Left lung (tissue), 10 donors: ENCODE measurements around the gene SLCO4A1. TPM values are rescaled to one million over a fixed set of nuclear protein-coding genes. Genes with fewer than 3 reads are reported as not detected.
"Not testable (repeated sequence)": the region's sequence is repeated elsewhere in the genome, so short reads cannot be mapped to it uniquely, and the experiment has no call there.

Experiments used
- ATAC-seq: fragments of 200-7000 bp; cut with Tn5 transposase; one replicate; pipeline ENCODE4 v1.9.1; 2020; ENCODE audit warnings: moderate library complexity
- DNase-seq, 4 donors: peaks; one replicate each; pipeline ENCODE4 v3.0.0-alpha.2; 2013 to 2020
- H3K27ac ChIP-seq, 2 donors: fragments of 200-600 bp; sonication (generic) in 1 of 2; one replicate each; pipeline versions ENCODE4 v1.5.0 to v1.8.0; 2020 to 2021
- H3K27me3 ChIP-seq, 2 donors: fragments of 200-600 bp; sonication (generic) in 1 of 2; one replicate each; pipeline versions ENCODE4 v1.5.0 to v1.8.0; 2020 to 2021
- H3K36me3 ChIP-seq, 2 donors: fragments of 200-600 bp; sonication (generic) in 1 of 2; one replicate each; pipeline versions ENCODE4 v1.5.0 to v1.8.0; 2020 to 2021
- H3K4me1 ChIP-seq, 2 donors: fragments of 200-600 bp; one replicate each; pipeline ENCODE4 v1.8.0; 2021
- H3K4me3 ChIP-seq, 2 donors: fragments of 200-600 bp; sonication (generic) in 1 of 2; one replicate each; pipeline versions ENCODE4 v1.5.0 to v1.8.0; 2020 to 2021; ENCODE audit warnings: mild to moderate bottlenecking in 1 of 2
- H3K9me3 ChIP-seq, 2 donors: fragments of 200-600 bp; sonication (generic) in 1 of 2; one replicate each; pipeline versions ENCODE4 v1.5.0 to v1.8.0; 2020 to 2021
- CTCF ChIP-seq, 2 donors: fragments of 200-600 bp; sonication (generic) in 1 of 2; IDR thresholded peaks; one replicate each; pipeline versions ENCODE4 v1.5.0 to v1.8.0; 2021; ENCODE audit warnings: antibody characterized with exemption in 2 of 2
- intact Hi-C, 2 donors: fragments of 100-400 bp; cut with DNase I; formaldehyde crosslinking; loops; one replicate each; pipeline versions ENCODE4 v1.11.2 to v1.14.2; 2022
- polyA plus RNA-seq, 6 donors: library from polyadenylated mRNA; unstranded; fragments of 120-200 nt; gene quantifications; one replicate each; pipeline ENCODE4 v1.2.1, GENCODE V29; 2013; ENCODE audit not compliant: insufficient read length in 6 of 6
- total RNA-seq, 2 donors: library from RNA; stranded (reverse); fragmentation: NEBNext Ultra II Directional; extraction: Animal tissue kit (Norgen Biotek cat#: 25700); gene quantifications; one replicate each; pipeline ENCODE4 v1.2.1, GENCODE V29; 2021
- donor health status: DM: no; HTN: yes; CAD: no.
- donor health status: DM: no; HTN: no; CAD: no.

SLCO4A1 gene
- total and polyA plus RNA-seq, 8 donors: 0.20 to 47.2 (median 0.60) TPM

- no peaks in the 10 kb centered on the region for H3K36me3 ChIP-seq
Observed at GRCh38 chr20:62625516-62625915, 16.8 kb upstream of the SLCO4A1 start.

GRCh38 chr20:62625921-62626547 lies 16.3 kb upstream of the SLCO4A1 start:
- Histone ChIP-seq H3K4me3 (no peak overlapping the region), H3K36me3 (no peaks in the 10 kb centered on the region), H3K9me3 (no peaks in the 10 kb centered on the region), H3K27ac (peak overlapping the region in 1 of 2 donors; percentile 99), H3K27me3 (no peaks in the 10 kb centered on the region), H3K4me1 (peaks cover 21 to 63% of the 10 kb centered on the region in 2 donors)
- intact Hi-C loops: no loop called here
- no peak for TF ChIP-seq CTCF (IDR thresholded peaks at IDR 0.05)
- peak in 1 of 4 donors; percentile 79 for DNase-seq
- ATAC-seq: no peak

More at GRCh38 chr20:62625516-62625915, 16.8 kb upstream of the SLCO4A1 start:
- H3K4me1 ChIP-seq: peaks cover 21 to 66% of the 10 kb centered on the region in 2 donors
- ATAC-seq (no peak), DNase-seq (peak in 1 of 4 donors; percentile 82)
- H3K9me3 ChIP-seq: no peaks in the 10 kb centered on the region
- H3K4me3 ChIP-seq: peak overlapping the region in 1 of 2 donors; percentile 14
- no peaks in the 10 kb centered on the region for H3K27me3 ChIP-seq
- peak overlapping the region in 1 of 2 donors; percentile 99 for H3K27ac ChIP-seq
- intact Hi-C loops: no loop called here
- TF ChIP-seq CTCF (IDR thresholded peaks at IDR 0.05): no peak

- H3K9me3 ChIP-seq, intact Hi-C loops, H3K27ac ChIP-seq, ATAC-seq, H3K36me3 ChIP-seq, DNase-seq, H3K4me3 ChIP-seq, H3K27me3 ChIP-seq: not testable (repeated sequence)
- peaks cover 21 to 56% of the 10 kb centered on the region in 2 donors for H3K4me1 ChIP-seq
Observed at GRCh38 chr20:62627425-62627824, 14.9 kb upstream of the SLCO4A1 start.

- no peaks in the 10 kb centered on the region for H3K9me3 ChIP-seq
- intact Hi-C loops: no loop called here
Observed at GRCh38 chr20:62627901-62628612, 14.2 kb upstream of the SLCO4A1 start.

GRCh38 chr20:62628691-62629090 lies 13.6 kb upstream of the SLCO4A1 start:
- DNase-seq (peak in 1 of 4 donors; percentile 32), ATAC-seq (no peak)
- Histone ChIP-seq H3K36me3 (no peaks in the 10 kb centered on the region), H3K4me1 (peaks cover 9 to 52% of the 10 kb centered on the region in 2 donors), H3K27me3 (peaks cover 0 to 8% of the 10 kb centered on the region in 2 donors), H3K4me3 (no peak overlapping the region), H3K27ac (no peak overlapping the region), H3K9me3 (no peaks in the 10 kb centered on the region)
- no peak for TF ChIP-seq CTCF (IDR thresholded peaks at IDR 0.05)
- intact Hi-C loops: no loop called here

More at GRCh38 chr20:62627901-62628612, 14.2 kb upstream of the SLCO4A1 start:
- Histone ChIP-seq H3K4me1 (peaks cover 16 to 53% of the 10 kb centered on the region in 2 donors), H3K27me3 (peaks cover 0 to 6% of the 10 kb centered on the region in 2 donors), H3K36me3 (no peaks in the 10 kb centered on the region), H3K4me3 (no peak overlapping the region), H3K27ac (no peak overlapping the region)
- TF ChIP-seq CTCF (IDR thresholded peaks at IDR 0.05): no peak
- peak in 1 of 4 donors; percentile 39 for DNase-seq
- ATAC-seq: no peak
